OCI-M2 (cell line): Measurements from ENCODE around the gene NR2C2AP.

Experiments
- DNase-seq: peaks from one replicate; lab custom pipeline; 2025; ENCODE audit not compliant: unreplicated experiment; lab: John Stamatoyannopoulos, UW

The NR2C2AP gene

DNA sequence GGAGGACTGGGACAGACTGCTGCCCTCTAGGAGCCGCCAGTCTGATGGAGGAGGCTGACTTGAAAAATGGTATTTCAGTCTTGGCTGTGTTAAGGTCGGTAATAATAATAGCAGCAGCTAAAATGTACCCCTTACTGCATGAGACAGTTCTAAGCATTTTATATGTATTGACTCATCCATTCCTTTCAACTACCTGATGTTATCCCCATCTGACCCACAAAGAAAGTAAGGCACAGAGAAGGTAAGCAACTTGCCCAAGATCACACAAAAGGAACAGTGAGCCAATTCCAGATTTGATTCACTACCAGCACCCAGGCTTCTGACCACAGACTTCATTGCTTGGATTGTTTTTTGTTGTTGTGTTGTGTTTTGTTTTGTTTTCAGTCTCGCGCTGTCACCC lies 12.6 kb upstream of the NR2C2AP start:
- no peak for DNase-seq

DNA sequence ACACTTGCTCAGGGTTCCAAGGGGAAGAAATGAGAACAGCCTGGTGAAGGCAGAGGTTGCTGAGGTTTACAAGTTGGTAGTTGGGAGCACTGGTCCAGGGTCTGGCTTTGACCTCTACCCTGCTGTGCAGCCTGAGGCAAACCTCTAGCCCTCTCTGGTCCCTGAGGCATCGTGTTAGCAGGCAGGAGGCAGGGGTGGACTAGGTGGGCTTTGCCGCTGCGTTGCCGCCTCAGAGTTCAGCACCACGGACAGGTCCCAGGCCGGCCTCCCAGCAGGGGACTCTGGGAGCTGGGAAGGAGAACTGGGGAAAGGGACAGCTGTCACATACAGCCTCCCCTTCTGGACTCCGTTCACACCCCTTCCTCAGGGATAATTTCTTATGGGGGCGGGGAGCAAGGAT lies 11.7 kb upstream of the NR2C2AP start:
- peak; percentile 31 for DNase-seq

DNA sequence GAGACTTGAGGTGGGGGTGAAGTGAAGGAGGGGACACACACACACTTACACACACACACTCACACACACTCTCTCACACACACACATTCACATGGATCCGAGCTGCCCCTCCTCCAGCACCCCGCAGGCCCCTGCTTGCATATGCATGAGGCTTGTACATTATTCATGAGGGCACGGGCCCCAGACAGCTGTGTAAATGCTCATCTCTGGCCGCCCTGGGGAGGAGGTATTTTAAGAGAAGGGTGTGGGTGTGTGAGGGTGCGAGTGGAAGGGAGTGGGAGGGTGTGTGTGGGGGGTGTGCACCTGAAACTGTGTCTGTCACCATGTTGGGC lies 10.9 kb upstream of the NR2C2AP start:
- no peak for DNase-seq

DNA sequence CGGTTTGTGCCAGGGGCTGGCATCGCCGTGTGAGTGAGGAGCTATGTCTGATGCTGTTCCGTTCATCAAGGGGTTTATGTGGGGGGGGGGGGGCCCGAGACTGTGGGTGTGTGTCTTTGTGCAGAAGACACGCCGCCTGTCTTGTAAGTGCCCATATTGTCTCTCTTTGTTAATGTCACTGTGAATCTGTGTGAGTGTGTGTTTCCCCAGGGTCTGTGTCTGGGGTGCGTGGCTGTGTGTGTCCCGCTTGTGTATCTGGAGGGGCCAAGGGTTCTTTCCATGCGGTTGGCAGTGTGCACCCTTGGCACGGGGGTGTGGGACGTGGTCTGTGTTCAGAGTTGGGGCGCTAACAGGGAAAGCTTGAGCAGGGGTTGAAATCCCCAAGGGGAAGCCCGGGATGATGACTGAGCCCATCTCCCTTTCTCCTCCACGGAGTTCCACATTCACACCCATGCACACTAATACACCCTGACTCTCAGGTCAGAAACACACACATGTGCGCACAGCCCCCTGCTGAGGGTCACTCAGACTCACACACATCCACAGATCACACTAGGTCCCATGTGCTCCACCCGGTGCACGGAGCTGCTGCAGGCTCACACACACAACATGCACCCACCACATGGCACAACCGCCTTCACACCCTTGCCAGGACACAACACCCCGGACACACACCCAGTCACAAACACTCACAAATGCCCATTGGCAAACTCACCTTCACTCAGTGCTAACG lies 10.4 kb upstream of the NR2C2AP start:
- no peak for DNase-seq

DNA sequence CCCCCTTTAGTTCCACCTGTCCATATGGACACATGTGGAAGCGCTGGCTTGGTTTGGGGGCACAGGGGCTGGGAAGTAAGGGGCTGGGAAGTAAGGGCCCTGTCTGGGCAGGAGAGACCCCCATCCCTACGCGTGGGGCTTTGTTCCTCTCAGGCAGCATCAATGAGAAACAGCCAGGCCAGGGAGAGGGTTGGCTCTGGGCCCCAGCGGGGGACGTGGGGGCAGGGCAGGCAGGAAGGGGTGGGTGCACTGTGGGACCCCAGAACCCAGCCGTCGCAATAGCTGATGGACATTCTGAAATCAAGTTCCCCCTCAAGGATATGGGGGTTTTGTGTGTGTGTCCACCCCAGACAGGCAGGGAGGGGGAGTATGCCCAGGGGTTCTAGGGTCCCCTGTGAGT lies 9.7 kb upstream of the NR2C2AP start:
- no peak for DNase-seq

DNA sequence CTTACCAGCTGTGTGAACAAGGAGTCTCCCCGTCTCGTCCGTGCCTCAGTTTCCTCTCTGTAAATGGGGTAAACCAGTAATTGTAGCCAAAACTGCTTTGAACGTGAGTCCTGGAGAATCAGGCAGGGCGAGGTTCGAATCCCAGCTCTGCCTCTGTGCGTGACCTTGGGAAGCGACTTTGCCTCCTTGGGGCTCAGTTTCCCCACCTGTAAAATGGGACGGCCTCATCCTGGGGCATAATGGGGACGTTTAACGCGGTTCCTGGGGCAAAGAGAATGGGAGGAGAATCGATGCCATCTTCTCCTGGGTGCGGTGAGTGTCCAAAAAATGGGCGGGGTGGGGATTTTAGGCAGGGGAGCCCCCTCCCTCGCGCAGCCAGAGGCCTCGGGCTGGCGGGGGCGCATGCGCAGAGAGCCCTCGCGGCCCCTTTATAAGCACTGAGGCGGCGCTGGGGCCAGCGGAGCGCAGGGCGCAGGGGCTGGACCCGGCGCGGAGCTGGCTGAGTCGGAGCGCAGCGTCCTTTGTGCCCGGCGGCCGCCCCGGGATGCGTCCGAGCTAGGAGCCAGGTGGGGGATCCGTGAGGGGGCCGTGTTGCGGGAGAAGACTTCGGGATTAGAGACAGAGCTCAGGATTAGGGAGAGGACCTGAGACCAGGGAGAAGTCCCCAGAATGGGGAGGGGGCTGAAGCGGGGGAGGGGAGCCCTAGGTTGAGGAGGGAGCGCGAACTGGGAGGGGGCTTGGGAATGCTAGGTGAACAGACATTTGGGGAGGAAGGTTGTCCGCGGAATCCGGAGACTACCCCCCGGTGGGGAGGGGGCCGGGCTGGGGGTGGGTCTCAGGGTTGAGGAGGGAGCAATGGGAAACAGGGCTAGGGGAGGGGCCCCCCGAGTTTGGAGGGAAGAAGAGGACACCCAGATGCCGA lies 8.5 kb upstream of the NR2C2AP start, which contains the start of gene NCAN:
Gene NCAN, plus strand, starts transcription at position 460 of the 922 bp plus-strand sequence. CDS start 4,996 bp downstream, outside the sequence.
- no peak for DNase-seq

DNA sequence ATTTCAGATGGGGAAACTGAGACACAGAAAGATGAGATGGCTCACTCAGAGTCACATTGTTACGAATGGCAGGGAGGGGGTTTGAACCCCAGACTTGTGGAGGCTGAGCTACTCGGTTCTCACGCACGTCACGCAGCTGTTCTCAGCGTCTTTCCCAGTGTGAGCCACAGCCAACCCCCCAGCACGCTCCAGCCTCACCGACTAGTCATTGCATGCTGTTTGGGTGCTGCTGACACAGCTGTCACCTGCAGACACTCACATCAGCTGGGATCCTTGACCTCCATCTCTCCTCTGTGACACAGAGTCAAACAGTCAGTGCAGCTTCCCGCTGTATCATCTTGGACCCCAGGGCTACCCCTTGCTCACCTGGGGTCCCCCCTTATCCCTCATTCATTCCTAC lies 6.2 kb upstream of the NR2C2AP start:
- no peak for DNase-seq

DNA sequence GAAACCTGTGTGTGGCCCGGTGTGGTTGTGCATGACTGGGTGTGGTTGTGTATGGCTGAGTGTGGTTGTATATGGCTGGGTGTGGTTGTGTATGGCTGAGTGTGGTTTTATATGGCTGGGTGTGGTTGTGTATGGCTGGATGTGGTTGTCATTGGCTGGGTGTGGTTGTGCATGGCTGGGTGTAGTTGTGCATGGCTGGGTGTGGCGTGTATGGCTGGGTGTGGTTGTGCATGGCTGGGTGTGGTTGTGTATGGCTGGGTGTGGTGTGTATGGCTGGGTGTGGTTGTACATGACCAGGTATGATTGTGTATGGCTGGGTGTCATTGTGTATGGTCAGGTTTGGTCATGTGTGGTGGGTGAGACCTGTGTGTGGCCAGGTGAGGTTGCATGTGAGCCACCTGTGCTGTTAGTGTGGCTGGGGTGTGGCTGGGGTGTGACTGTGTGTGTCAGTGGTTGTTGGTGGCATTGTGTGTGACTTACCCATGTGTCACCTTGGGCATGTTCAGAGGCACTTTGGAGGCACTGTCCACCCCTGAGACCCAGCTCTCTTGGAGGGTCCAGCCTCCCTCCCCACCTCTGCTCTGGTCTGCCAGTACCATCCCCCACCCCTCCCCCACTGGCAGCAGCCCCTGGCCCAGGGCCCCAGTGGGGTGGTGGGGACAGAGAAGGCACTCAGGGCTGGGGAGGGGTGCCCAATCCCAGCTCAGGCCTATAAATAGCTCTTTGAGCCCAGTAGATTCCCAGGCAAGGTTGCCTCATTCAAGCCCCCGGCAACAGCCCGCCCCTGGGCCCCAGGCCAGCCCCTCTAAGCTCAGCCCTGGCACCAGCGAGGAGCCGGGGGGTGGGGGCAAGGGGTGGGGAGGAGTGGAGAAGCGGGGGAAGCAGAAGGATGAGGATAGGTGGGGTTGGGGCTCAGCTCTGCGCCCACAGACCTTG lies 4.7 kb upstream of the NR2C2AP start:
- no peak for DNase-seq

DNA sequence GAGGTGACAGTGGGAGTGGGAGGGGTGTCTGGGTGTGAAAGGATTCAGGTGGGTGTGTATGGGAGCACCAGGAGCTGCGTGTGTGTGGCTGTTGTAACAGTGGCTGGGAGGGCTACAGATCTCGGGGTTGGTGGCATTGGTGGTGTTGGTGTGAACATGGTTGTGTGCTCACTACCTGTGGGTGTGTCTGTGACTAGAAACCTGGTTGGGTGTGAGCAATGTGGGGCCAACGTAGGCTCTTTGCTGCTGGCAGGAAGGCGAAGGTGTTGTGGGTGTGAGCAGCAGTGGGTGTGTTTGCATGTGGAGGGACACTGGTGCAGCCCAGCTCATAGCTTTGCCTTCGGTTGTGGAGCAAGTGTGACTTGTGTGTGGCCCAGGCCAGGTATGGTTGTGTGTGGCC lies 3.7 kb upstream of the NR2C2AP start:
- no peak for DNase-seq

DNA sequence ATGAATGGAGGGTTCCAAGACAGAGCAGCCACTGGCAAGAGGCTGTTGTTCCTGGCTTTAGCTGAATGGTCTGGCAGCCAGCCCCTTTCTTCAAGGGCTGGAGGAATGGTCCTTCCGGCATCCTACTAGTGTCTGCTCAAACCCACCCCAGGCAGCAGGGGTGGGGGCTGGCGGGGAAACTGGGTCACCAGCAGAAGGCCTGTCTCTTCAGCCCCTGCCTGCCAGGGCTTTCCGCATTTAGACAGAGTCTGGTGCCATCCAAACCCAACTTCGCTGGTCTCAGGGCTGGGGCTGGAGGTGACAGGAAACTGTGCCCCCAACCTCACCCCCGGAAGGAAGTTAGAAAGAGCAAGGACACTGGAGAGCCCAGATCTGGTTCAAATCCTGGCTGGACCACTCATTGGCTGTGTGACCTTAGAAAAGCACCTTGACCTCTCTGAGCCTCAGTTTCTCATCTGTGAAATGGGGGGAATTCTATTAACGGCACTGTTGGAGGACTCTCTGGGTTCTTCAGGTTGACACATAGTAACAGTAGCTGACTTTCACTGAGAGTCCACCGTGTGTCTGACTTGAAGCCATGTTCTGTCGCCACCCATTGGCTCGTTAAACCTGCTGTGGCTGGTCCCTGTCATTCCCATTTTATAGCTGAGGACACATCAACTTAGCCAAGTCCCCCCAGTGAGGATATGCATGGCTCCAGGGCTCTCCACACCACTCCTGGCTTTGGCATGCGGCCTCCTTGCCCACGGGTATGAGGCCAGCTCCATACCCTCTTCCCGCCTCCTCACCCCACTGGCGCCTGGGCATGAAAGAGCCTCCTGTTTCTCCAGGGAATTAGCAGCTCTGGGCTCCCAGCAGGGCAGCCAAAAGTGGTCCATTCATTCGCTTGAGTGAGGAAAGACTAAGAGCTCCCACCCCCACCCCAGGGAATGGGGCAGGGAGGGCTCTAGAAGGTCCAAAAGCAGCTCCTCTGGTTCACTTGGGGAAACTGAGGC lies 2.5 kb upstream of the NR2C2AP start:
- DNase-seq, result no peak

DNA sequence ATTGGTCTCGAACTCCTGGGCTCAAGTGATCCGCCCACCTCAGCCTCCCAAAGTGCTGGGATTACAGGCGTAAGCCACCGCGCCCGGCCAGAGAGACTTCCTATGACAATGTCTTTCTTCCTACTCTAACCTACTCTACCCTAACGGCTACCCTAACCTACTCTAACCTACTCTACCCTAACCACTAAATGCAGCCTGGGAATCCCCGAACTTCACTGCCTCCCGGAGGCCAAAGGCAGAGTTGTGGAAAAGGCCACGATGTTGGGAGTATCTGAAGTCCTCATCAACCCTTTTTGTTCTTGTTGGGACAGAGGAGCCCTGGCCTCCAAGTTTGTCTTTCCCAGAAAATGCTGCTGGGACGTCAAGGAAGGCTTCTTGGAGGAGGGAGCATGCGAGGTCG lies 967 bp upstream of the NR2C2AP start:
- no peak for DNase-seq

DNA sequence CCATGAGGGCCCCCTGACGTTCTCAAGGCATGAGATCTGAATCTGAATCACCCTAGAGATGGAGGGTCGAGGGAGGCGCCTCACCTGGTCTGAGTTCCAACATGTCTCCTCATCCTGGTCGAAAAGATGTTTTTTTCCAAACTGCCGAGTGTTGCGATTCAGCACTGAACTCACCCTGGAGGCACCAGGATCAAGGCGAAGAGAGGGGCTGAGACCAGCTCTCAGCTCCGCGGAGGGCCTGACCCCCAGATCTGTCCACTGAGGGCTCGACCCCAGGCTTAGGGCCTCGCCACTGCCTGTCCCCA lies 555 bp downstream of the NR2C2AP start:
- no peak for DNase-seq

DNA sequence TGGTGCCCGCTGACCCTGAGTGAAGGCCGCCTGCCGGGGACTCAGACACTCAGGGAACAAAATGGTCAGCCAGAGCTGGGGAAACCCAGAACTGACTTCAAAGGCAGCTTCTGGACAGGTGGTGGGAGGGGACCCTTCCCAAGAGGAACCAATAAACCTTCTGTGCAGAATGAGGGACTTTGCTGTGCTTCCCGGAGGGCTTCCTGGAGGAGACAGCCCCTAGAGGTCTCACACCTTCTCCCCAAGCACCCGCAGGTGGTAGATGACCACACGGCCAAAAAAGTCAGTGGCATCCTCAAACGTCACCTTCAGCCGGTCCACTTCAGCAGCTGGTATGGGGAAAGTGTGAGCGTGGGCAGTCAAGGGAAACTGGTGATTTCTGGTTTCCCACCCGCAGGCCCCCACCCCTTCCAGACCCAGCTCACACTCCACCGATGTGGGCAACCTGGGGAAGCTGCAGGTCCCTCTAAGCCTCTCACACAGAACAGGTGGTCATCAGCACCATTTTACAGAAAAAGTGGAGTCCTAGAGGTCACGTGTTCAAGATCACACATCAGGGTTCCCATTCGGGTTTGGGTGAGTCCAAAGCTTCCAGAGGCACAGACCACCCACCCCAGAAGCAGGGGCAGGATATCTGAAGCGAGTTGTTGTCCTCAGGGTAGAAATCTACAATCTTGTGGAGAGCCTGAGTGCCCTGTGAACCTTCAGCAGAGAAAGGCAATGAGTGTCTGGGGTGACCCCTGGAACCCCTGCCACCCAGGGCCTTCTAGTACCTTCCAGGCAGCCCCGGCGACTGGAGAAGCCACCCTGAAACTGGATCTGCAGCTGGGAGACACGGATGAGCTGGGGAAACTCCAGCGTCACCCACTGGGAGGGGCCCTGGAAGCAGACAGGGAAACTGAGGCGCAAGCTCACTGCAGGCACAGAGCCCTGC lies 1.2 kb downstream of the NR2C2AP start:
- DNase-seq, result no peak

DNA sequence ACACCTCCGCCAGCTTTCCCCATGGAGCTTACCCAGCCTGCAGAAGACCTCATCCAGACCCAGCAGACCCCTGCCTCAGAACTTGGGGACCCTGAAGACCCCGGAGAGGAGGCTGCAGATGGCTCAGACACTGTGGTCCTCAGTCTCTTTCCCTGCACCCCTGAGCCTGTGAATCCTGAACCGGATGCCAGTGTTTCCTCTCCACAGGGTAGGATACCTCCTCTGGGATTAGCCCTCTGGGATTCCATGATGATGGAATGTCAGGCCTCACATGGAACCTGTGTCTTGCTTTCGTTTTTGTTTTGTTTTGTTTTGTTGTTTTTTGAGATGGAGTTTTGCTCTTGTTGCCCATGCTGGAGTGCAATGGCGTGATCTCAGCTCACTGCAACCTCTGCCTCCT lies 9.3 kb downstream of the NR2C2AP start:
- DNase-seq, result no peak

DNA sequence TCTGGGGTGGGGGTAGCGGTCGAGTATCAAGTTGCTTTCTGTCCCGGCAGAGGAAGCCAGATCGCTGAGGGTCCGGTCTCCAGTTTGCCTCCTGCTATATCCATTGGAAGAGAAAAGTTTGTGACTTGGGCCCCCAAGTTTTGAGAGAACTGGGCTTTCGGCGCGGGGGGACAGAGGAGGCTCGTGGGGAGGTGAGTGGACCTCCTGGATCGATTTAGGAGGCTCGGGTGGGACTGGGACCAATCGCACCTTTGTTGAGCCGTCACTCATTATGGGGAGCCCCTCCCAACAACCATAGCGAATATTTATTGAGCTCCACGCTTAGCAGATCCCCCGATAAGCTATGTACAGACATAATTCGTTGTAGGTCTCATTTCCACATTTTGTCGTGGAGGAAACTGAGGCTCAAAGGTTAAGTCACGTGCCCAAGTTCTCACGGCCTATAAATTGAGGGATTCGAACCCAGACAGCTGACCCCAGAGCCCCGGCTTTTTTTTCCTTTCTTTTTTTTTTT lies 10.2 kb downstream of the NR2C2AP start:
- DNase-seq, result no peak

DNA sequence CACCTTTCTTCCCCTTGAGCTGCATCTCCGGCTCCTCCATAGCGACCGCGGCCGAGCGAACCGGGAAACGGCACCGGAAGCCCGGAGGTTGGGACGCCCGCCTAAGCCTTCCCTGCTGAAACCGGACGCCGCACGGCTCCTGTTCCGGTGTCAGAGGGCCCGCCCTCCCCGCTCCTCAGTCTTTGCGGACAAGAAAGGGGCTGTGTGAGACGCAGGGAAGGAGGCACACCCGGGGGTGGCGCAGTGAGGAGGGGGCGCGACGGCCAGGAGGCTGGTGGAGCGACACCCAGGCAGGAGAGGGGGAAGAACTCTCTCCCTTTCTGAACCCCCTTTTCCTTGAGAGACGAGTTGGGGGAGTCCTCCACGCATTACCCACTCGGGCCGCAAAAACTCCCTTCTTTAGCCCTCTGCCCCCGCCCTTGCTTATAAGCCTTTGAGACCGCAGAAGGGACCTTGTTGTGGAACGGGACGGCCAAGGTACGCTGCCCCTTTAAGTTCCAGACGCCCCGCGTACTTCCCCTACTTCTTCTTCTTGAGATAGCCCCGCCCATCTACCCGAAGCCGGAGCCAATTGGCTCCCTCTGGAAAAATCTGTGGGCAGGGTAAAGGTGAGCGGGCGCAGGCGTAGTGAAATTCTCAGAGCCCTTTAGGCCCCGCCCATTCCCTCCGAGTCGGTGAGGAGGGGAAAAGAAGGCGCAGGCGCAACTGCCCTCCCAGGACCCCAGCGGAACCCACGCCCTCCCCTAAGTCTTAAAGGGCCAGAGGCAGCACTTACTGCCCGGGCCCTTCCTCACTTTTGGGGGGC lies 10.9 kb downstream of the NR2C2AP start, which contains the start of the genes BORCS8 and RFXANK:
Gene BORCS8, minus strand, starts transcription at position 75 of the 805 bp plus-strand sequence. Its CDS starts 35 bp downstream, at position 40.
Gene RFXANK, plus strand, starts transcription at position 181 of the 805 bp plus-strand sequence. CDS start 1,689 bp downstream, outside the sequence.
- peak; percentile 95 for DNase-seq

DNA sequence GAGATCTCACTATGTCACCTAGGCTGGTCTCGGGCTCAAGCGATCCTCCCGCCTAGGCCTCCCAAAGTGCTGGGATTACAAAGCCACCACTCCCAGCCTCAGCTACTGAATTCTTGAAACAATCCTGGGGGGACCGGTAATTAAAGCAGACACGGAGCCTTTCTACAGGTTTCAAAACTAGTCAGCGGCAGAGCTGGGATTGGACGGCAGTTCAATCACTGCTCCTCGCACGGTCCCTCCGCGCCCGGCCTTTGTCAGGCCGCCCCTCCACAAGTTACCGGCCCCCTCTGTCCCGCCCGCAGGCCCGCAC lies 11.5 kb downstream of the NR2C2AP start:
- no peak for DNase-seq

DNA sequence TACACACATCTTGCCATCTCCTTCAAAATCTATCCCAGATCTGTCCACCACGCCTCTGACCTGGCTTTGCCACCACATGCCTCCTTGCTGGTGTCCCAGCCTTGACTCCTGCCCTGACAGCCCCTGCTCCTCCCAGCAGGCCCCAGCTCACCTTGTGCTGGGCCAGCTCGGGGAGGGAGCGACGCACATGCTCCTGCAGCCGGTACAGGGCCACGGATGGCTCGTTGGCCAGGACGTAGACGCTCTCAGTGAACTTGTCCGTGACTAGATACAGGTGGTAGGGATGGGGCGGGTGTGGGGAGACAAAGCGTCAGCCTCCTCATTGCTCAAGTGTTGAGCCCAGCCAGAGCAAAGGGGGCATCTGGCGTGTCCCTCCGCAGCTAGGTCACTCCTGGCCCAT lies 16.5 kb downstream of the NR2C2AP start:
- no peak for DNase-seq
